ENCODE data around the gene INO80.

DNA sequence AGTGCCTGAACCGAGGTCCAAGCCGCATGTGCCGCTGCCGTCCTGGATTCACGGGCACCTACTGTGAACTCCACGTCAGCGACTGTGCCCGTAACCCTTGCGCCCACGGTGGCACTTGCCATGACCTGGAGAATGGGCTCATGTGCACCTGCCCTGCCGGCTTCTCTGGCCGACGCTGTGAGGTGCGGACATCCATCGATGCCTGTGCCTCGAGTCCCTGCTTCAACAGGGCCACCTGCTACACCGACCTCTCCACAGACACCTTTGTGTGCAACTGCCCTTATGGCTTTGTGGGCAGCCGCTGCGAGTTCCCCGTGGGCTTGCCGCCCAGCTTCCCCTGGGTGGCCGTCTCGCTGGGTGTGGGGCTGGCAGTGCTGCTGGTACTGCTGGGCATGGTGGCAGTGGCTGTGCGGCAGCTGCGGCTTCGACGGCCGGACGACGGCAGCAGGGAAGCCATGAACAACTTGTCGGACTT lies 179.8 kb downstream of the INO80 start:
- TF ChIP-seq, protein P1, sequence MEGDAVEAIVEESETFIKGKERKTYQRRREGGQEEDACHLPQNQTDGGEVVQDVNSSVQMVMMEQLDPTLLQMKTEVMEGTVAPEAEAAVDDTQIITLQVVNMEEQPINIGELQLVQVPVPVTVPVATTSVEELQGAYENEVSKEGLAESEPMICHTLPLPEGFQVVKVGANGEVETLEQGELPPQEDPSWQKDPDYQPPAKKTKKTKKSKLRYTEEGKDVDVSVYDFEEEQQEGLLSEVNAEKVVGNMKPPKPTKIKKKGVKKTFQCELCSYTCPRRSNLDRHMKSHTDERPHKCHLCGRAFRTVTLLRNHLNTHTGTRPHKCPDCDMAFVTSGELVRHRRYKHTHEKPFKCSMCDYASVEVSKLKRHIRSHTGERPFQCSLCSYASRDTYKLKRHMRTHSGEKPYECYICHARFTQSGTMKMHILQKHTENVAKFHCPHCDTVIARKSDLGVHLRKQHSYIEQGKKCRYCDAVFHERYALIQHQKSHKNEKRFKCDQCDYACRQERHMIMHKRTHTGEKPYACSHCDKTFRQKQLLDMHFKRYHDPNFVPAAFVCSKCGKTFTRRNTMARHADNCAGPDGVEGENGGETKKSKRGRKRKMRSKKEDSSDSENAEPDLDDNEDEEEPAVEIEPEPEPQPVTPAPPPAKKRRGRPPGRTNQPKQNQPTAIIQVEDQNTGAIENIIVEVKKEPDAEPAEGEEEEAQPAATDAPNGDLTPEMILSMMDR (IDR thresholded peaks at IDR 0.05): no peak
- no peak for TF ChIP-seq EZH2 (IDR thresholded peaks at IDR 0.05; ENCODE audit: borderline replicate concordance, insufficient read depth, low read depth, low read length, poor library complexity, severe bottlenecking)

Data from B cell (primary cell).